ENCODE results near the gene MARCHF4.

DNA sequence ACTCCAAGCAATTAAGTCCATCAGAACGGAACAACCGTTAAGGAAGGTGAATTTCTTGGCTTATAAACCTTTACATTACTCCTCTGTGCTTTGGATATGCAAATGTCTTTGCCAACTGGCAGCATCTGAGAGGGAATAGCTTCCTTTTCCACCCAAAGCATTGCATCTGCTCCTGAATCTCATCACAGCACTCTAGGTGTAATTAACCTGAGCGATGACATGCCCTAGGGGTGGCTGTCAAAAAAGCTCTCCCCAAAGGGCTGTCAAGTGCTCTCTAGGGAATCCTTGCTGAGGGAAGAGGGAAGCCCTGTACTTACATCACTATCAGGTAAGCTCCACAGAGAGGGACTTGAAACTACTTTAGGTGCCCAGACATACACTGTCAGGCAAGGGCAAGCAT, 34.5 kb upstream of the MARCHF4 start:
- TF ChIP-seq, protein P1, sequence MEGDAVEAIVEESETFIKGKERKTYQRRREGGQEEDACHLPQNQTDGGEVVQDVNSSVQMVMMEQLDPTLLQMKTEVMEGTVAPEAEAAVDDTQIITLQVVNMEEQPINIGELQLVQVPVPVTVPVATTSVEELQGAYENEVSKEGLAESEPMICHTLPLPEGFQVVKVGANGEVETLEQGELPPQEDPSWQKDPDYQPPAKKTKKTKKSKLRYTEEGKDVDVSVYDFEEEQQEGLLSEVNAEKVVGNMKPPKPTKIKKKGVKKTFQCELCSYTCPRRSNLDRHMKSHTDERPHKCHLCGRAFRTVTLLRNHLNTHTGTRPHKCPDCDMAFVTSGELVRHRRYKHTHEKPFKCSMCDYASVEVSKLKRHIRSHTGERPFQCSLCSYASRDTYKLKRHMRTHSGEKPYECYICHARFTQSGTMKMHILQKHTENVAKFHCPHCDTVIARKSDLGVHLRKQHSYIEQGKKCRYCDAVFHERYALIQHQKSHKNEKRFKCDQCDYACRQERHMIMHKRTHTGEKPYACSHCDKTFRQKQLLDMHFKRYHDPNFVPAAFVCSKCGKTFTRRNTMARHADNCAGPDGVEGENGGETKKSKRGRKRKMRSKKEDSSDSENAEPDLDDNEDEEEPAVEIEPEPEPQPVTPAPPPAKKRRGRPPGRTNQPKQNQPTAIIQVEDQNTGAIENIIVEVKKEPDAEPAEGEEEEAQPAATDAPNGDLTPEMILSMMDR (conservative IDR thresholded peaks at IDR 0.05): no peak
- TF ChIP-seq EZH2 (IDR thresholded peaks at IDR 0.05; ENCODE audit: low read depth): no peak

All from PC-9 (cell line).